Adrenal gland (tissue), 5 donors: ENCODE results near the gene TRPV3.

ENCODE experiments used
- POLR2A ChIP-seq, 2 donors: fragments of 450-650 bp; IDR thresholded peaks; one replicate each; pipeline ENCODE4 v1.6.1; 2017; ENCODE audit warnings: antibody characterized with exemption in 2 of 2, mild to moderate bottlenecking in 2 of 2, moderate library complexity in 1 of 2
- TF ChIP-seq, protein P1 (sequence below), 6 experiments: fragments of 450-650 bp in 4 of 6; fragments of 200-600 bp in 2 of 6; sonication (generic) in 1 of 6; IDR thresholded peaks; 1 replicate in 5 of 6; 2 replicates in 1 of 6; pipeline versions ENCODE4 v1.5.1 to v1.8.0; 2016 to 2021; ENCODE audit warnings: antibody characterized with exemption in 6 of 6, mild to moderate bottlenecking in 2 of 6, moderate library complexity in 1 of 6
- donor health status: DM: no; HTN: no; CAD: no.

DNA sequence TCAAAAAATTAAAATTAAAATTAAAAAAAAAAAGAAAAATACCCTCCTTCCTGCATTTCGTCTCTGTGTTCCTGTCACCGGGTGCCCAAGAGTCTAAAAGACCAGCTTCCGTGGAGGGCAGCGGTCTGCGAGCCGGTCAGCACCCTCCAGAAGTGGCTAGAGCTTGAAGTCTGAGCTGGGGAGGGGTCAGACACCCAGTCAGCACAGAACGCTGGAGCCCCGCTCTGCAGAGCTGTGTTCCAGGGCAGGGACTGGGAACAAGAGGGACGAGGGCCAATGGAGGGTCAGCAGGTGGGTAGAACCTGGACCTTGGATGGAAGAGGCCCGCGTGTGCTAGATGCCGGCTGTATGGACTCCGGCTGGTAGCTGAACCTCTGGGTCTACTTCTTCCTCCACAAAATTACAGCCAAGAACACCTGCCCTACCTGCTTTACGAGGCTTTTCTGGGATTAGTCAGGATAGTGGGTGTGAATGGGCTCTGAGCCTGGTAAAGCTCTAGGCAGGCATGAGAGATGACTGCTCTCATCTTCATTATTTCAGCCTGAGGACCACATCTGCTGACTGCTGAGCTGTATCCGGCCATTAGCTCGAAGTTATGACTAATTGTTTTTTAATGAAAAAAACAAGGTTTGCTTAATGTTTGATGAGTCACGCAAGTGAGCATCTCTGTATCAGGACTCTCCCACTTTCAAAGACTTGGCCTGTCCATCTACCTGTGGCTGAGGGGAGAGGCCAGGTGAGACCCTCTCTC, 45.7 kb upstream of the TRPV3 start:
- TF ChIP-seq, protein P1, sequence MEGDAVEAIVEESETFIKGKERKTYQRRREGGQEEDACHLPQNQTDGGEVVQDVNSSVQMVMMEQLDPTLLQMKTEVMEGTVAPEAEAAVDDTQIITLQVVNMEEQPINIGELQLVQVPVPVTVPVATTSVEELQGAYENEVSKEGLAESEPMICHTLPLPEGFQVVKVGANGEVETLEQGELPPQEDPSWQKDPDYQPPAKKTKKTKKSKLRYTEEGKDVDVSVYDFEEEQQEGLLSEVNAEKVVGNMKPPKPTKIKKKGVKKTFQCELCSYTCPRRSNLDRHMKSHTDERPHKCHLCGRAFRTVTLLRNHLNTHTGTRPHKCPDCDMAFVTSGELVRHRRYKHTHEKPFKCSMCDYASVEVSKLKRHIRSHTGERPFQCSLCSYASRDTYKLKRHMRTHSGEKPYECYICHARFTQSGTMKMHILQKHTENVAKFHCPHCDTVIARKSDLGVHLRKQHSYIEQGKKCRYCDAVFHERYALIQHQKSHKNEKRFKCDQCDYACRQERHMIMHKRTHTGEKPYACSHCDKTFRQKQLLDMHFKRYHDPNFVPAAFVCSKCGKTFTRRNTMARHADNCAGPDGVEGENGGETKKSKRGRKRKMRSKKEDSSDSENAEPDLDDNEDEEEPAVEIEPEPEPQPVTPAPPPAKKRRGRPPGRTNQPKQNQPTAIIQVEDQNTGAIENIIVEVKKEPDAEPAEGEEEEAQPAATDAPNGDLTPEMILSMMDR (IDR thresholded peaks at IDR 0.05) = no peak
- TF ChIP-seq POLR2A (IDR thresholded peaks at IDR 0.05) = no peak
